ENCODE measurements around the gene RETREG1. TPM values are rescaled to one million over a fixed set of nuclear protein-coding genes. Genes with fewer than 3 reads are reported as not detected.

The RETREG1 gene
- total and polyA plus RNA-seq, 2 experiments from 2014 or later: 2.3 to 3.6 TPM

DNA sequence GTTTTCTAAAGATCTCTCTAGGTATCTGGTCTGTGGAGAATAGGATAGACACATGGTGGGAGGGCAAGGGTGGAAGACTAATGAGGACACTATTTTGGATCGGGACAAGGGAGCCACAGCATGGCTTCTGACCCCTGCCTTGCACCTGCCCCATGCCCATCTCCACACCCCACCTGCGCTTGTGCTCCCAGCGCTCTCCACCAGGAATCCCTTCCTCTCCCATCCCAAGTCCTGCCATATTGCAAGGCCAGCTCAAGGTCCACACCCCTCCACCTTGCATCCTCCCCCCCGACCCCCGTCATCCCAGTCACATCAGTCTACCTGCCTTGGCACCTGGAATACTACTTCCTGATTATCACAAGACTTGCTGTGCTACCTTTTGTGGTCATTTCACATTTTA lies 44.2 kb upstream of the RETREG1 start (continued):
- TF ChIP-seq, protein P1, sequence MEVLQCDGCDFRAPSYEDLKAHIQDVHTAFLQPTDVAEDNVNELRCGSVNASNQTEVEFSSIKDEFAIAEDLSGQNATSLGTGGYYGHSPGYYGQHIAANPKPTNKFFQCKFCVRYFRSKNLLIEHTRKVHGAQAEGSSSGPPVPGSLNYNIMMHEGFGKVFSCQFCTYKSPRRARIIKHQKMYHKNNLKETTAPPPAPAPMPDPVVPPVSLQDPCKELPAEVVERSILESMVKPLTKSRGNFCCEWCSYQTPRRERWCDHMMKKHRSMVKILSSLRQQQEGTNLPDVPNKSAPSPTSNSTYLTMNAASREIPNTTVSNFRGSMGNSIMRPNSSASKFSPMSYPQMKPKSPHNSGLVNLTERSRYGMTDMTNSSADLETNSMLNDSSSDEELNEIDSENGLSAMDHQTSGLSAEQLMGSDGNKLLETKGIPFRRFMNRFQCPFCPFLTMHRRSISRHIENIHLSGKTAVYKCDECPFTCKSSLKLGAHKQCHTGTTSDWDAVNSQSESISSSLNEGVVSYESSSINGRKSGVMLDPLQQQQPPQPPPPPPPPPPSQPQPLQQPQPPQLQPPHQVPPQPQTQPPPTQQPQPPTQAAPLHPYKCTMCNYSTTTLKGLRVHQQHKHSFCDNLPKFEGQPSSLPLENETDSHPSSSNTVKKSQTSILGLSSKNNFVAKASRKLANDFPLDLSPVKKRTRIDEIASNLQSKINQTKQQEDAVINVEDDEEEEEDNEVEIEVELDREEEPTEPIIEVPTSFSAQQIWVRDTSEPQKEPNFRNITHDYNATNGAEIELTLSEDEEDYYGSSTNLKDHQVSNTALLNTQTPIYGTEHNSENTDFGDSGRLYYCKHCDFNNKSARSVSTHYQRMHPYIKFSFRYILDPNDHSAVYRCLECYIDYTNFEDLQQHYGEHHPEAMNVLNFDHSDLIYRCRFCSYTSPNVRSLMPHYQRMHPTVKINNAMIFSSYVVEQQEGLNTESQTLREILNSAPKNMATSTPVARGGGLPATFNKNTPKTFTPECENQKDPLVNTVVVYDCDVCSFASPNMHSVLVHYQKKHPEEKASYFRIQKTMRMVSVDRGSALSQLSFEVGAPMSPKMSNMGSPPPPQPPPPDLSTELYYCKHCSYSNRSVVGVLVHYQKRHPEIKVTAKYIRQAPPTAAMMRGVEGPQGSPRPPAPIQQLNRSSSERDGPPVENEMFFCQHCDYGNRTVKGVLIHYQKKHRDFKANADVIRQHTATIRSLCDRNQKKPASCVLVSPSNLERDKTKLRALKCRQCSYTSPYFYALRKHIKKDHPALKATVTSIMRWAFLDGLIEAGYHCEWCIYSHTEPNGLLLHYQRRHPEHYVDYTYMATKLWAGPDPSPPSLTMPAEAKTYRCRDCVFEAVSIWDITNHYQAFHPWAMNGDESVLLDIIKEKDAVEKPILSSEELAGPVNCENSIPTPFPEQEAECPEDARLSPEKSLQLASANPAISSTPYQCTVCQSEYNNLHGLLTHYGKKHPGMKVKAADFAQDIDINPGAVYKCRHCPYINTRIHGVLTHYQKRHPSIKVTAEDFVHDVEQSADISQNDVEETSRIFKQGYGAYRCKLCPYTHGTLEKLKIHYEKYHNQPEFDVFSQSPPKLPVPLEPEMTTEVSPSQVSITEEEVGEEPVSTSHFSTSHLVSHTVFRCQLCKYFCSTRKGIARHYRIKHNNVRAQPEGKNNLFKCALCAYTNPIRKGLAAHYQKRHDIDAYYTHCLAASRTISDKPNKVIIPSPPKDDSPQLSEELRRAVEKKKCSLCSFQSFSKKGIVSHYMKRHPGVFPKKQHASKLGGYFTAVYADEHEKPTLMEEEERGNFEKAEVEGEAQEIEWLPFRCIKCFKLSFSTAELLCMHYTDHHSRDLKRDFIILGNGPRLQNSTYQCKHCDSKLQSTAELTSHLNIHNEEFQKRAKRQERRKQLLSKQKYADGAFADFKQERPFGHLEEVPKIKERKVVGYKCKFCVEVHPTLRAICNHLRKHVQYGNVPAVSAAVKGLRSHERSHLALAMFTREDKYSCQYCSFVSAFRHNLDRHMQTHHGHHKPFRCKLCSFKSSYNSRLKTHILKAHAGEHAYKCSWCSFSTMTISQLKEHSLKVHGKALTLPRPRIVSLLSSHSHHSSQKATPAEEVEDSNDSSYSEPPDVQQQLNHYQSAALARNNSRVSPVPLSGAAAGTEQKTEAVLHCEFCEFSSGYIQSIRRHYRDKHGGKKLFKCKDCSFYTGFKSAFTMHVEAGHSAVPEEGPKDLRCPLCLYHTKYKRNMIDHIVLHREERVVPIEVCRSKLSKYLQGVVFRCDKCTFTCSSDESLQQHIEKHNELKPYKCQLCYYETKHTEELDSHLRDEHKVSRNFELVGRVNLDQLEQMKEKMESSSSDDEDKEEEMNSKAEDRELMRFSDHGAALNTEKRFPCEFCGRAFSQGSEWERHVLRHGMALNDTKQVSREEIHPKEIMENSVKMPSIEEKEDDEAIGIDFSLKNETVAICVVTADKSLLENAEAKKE (CRISPR knock-in tag; IDR thresholded peaks at IDR 0.05): no peak
- TF ChIP-seq, protein P2, sequence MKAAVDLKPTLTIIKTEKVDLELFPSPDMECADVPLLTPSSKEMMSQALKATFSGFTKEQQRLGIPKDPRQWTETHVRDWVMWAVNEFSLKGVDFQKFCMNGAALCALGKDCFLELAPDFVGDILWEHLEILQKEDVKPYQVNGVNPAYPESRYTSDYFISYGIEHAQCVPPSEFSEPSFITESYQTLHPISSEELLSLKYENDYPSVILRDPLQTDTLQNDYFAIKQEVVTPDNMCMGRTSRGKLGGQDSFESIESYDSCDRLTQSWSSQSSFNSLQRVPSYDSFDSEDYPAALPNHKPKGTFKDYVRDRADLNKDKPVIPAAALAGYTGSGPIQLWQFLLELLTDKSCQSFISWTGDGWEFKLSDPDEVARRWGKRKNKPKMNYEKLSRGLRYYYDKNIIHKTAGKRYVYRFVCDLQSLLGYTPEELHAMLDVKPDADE (IDR thresholded peaks at IDR 0.05): no peak
- TF ChIP-seq EZH2 (IDR thresholded peaks at IDR 0.05; ENCODE audit: low read depth, unreplicated experiment): no peak
- no peak for TF ChIP-seq POLR2AphosphoS5 (IDR thresholded peaks at IDR 0.05; ENCODE audit: low read depth)
- no peak for TF ChIP-seq ZNF114 (CRISPR knock-in tag; IDR thresholded peaks at IDR 0.05)
- no peak for TF ChIP-seq JUNB (IDR thresholded peaks at IDR 0.05; ENCODE audit: unreplicated experiment)
- TF ChIP-seq, protein P3, sequence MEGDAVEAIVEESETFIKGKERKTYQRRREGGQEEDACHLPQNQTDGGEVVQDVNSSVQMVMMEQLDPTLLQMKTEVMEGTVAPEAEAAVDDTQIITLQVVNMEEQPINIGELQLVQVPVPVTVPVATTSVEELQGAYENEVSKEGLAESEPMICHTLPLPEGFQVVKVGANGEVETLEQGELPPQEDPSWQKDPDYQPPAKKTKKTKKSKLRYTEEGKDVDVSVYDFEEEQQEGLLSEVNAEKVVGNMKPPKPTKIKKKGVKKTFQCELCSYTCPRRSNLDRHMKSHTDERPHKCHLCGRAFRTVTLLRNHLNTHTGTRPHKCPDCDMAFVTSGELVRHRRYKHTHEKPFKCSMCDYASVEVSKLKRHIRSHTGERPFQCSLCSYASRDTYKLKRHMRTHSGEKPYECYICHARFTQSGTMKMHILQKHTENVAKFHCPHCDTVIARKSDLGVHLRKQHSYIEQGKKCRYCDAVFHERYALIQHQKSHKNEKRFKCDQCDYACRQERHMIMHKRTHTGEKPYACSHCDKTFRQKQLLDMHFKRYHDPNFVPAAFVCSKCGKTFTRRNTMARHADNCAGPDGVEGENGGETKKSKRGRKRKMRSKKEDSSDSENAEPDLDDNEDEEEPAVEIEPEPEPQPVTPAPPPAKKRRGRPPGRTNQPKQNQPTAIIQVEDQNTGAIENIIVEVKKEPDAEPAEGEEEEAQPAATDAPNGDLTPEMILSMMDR (conservative IDR thresholded peaks at IDR 0.05; ENCODE audit: low read depth in 2 of 2): no peak

Data from GM23338 (cell line).